ENCODE results near the gene SLC37A1. TPM values are rescaled to one million over a fixed set of nuclear protein-coding genes. Genes with fewer than 3 reads are reported as not detected.

The SLC37A1 gene
- total and polyA plus RNA-seq, 9 of the 15 experiments (the other 6 are each of a cell fraction or from before 2014, with no cell fraction given): 0.06 to 3.4 (median 0.40) TPM

GRCh38 chr21:42587036-42587435 is 73.4 kb downstream of the SLC37A1 start:
- Histone ChIP-seq H3K4me3 (no peak overlapping the region), H2AFZ (ENCODE audit: low read depth, low read length) (no peak overlapping the region), H3K79me2 (ENCODE audit: control insufficient read depth, insufficient read depth, low read length) (no peaks in the 10 kb centered on the region), H3K27ac (ENCODE audit: extremely low read depth, low read depth, low read length) (no peak overlapping the region), H4K20me1 (replicated peaks; ENCODE audit: control insufficient read depth, insufficient read depth, low read length) (peaks cover 4% of the 10 kb centered on the region; the same call in 1 of the 2 replicates), H3K4me2 (ENCODE audit: insufficient read depth, low read length) (no peak overlapping the region), H3K36me3 (ENCODE audit: control insufficient read depth, insufficient read depth, low read length) (no peaks in the 10 kb centered on the region), H3K4me1 (replicated peaks in 1 of 2; ENCODE audit: control insufficient read depth in 2 of 2, insufficient read depth in 2 of 2, low read length in 2 of 2) (peaks cover 0 to 3% of the 10 kb centered on the region in 2 experiments; a peak in 1 of 5 replicates), H3K9me1 (ENCODE audit: control insufficient read depth, insufficient read depth, low read length) (no peaks in the 10 kb centered on the region), H3K27me3 (ENCODE audit: control insufficient read depth in 2 of 2, insufficient read depth in 2 of 2, low read length in 2 of 2) (peaks cover 34 to 72% of the 10 kb centered on the region in 2 experiments), H3K9ac (ENCODE audit: insufficient read depth in 1 of 2, low read depth in 2 of 2, low read length in 2 of 2) (no peak overlapping the region), H3K9me3 (replicated peaks; ENCODE audit: control insufficient read depth, insufficient read depth, low read depth, low read length) (no peaks in the 10 kb centered on the region)
- intact Hi-C loops (cut with micrococcal nuclease) (no loop called here), in situ Hi-C loops (cut with MboI) (no loop called here)
- CTCF ChIA-PET (ENCODE audit: low intra/inter-chr PET ratio): no interaction called here
- POLR2A ChIA-PET: interaction anchor here (1.2 kb wide), 1 partner anchor 9 kb away, joined by 6 read pairs; no protein-coding TSS in a partner anchor
- FAIRE-seq: no peak
- no peak; the same call in 1 of the 3 replicates for ATAC-seq
- BruUV-seq (replicated peaks): no TSS peak
- no peak for DNase-seq (ENCODE audit: extremely low read depth in 1 of 4, low spot score in 3 of 4)
- 13% methylated on average over 15 of the region's 15 CpGs for whole genome bisulfite sequencing (ENCODE audit: insufficient coverage, low coverage, missing lambda C conversion rate)
- no peak for TF ChIP-seq MYC (IDR thresholded peaks at IDR 0.05; ENCODE audit: low read depth, low read length)
- no peak for TF ChIP-seq MYC (CRISPR knock-in tag; IDR thresholded peaks at IDR 0.05; ENCODE audit: borderline replicate concordance, low read depth)
- TF ChIP-seq ASH1L (IDR thresholded peaks at IDR 0.05; ENCODE audit: borderline replicate concordance, low read depth, partially characterized antibody): no peak
- TF ChIP-seq CTCFL (IDR thresholded peaks at IDR 0.05; ENCODE audit: borderline replicate concordance, insufficient read depth, low read depth, low read length, poor library complexity, severe bottlenecking): no peak
- TF ChIP-seq CBFA2T2 (conservative IDR thresholded peaks at IDR 0.05): no peak
- TF ChIP-seq ZNF609 (CRISPR knock-in tag; IDR thresholded peaks at IDR 0.05; ENCODE audit: borderline replicate concordance): no peak
- TF ChIP-seq SOX6 (IDR thresholded peaks at IDR 0.05): no peak

Measured in K562 (cell line).